NCI-H2029 treated with DMSO at 0.1 percent for 48 hours (cell line): ENCODE measurements around the gene LCAT.
"Not testable (repeated sequence)": the region's sequence is repeated elsewhere in the genome, so short reads cannot be mapped to it uniquely, and the experiment has no call there.

Experiments used
- DNase-seq: peaks from one replicate; lab custom pipeline; 2025; lab: John Stamatoyannopoulos, UW

LCAT gene

DNA sequence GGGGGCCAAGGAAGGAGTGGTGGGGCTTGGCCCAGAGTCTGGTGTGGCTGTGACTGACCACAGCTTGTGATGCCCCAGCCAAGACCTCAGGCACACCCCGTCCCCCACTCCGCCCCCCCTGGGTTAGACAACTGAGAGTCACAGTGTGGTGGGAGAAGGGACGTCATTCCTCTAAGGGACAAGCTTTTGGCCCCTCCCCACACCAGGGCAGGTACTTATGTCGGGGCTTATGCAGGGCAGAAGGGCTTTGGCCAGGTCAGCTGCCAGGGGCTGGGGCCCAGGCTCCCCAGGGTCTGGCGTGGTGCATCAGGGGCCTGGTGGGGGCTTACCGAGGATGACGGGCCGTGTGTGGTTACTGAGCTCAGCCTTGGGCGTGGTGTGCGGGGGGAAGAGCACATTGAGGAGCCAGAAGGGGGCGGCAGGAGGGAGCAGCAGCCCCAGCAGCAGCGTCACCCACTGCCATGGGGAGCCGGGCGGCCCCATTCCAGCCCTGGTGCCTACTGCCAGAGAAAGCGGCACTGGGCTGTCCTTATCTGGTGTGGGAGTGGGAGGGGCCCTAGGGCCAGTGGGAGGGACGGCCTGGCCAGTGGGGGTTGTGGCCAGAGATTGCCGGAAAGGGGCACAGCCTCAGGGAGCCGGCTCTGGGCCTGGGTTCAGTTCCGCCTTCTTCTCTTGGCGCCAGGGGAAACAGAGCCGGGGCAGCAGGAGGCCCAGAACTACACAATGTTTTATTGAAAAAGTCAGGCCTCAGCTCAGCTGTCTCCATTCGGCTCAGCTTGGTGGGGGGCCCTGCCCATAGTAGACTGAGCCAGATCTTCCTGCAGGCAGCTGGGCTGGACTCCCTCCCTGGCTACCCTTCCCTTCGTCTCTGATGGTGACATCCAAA lies at the start of gene LCAT:
Gene LCAT (minus strand): TSS at position 502 of the 886 bp plus-strand sequence. CDS start 19 bp downstream, at position 483.
- no peak for DNase-seq

DNA sequence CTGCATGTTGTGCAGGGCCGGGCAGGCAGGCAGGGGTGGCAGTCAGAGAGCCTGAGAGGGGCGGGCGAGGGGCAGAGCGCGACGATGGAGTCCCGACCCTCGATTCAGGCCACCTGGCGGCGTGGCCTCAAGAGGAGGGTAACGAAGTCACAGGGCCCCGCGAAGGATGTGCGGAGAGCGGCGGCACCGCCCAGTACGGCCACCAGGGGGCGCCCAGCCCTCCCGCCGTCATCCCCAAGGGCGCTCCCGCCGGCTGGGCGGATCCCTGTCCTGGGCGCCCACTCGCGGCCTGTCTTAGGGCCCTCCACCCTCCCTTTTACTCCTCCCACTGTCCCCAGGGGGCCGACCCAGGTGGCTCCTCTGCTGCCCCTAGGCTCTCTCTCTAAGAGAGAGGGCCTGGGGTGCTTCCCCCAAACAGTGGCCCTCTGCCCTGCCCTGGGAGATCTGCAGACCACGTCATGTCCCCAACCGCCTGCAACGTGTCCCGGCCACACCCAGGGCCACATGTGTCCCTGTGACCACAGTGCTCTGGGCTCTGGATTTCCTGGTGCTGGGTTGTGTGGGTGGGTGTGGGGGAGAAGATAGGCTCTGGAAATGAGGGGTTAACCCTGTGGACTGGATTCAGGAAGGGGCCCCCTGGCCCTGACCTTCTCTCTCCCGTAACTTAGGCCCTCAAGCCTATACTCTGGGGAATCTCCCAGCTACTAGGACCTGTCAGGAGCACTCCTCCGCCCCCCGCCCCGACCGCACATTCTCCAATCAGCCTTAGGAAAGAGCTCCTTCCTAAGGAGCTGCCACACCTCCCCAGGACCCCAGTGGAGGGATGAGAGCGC lies 49.5 kb upstream of the LCAT start:
- DNase-seq, result no peak

GRCh38 chr16:67992661-67993206 lies 48.8 kb upstream of the LCAT start:
- no peak for DNase-seq

- DNase-seq, result no peak
Observed at GRCh38 chr16:67990018-67990386, 46.1 kb upstream of the LCAT start.

DNA sequence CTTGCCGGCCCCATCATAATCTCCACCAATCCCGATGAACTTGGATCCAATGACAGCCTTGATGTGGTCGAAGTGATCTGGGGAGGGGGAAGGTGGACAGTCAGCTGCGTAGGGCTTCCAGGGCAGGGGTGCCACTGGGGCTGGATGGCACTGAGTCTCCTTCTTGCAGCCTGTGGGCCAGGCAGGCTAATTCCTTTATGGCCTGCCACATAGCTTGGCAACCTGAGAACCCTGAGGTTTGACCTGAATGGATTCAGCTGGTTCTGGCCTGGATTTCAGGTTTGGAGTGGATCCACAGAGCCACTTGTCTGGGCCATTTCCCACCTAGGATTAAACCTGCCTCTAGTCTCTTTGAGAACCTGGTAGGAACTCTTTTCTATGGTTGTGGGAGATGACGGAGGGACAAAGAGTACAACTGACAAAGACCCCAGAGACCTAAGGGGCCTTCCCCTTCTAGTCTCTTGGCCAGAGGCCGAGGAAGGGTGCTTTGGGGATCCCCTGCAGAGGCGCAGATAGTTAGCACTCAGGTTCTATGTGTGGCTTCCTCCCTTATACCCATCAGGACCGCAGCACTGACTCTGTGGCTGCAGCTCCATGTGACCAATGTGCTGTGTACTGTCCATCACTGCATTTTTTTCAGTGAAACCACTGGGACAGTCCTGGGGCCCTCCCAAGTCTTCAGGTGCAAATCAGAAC lies 45.5 kb upstream of the LCAT start:
- no peak for DNase-seq

GRCh38 chr16:67988675-67989074 lies 44.8 kb upstream of the LCAT start:
- DNase-seq, result no peak

DNA sequence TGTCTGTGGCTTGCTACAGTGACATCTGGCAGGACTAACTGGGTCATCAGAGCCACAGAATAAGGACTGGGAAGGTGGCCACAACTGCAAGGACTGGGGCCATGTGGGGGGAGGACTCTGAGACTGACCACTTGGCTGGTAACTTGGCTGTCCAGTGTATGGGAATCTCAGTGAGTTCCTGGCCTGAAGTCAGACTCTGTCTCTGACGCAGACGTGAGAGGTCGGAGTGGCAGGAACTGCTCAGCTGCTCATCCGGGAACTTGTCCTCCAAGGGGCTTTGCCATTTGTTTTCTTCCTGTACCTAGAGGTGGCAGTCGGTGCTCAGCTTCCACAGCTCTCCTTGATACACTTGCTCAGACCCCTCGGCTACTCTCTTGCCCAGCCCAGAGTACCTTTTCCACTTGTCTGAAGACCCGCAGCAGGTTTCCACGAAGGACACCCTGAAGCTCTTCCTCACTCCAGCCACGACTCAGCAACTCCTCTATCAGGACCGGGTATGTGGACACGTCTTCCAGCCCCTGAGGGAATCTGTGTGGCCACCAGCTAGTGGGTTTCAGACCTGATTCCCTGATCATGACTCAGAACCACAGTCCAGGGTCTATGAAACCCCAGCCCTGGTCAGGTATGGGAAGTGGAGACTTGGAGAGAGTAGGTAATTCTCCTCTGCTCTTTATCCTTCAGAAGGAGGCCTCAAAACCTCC lies 43.7 kb upstream of the LCAT start:
- no peak for DNase-seq

- DNase-seq, result no peak
Observed at GRCh38 chr16:67986949-67987348, 43.0 kb upstream of the LCAT start.

GRCh38 chr16:67982011-67982696 lies 38.2 kb upstream of the LCAT start:
- no peak for DNase-seq

- no peak for DNase-seq
Observed at GRCh38 chr16:67979955-67980678, 36.2 kb upstream of the LCAT start, which contains the start of gene DPEP3. Gene DPEP3 (minus strand): TSS chr16:67980499. CDS start chr16:67980380, 119 bp downstream.

DNA sequence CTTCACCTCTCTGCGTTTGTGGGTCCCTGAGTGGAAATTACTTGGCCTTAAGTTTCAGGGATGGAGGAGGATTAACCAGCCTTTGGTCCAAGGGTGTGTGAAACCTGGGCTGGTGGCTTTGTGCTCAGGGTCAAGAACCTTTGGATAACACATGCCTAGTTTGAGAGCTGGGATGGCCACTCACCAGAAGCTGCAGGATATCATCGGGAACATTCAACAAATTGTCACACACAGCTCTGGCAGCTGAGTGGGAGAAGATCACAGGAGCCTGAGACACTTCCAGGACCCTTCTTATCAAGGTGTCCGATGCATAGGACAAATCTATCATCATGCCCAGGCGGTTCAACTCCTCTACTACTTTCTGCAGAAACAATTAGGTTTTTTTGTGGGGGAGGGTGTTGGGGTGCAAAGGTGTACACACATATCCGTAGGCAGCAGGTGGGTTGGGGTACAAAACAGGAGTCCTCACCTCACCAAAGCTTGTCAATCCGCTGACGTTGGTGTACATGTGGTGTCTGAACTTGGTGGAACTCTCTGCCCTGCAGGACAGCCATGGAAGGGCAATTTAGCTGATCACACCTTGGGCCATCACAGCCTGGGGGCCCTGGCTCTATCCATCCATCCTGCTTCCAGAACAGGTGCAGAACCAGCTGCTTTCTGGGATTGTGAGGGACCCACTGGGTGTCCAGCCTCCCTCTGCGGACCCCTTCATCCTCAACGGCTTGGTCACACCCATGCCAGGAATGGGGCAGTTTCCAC lies 33.7 kb upstream of the LCAT start:
- no peak for DNase-seq

GRCh38 chr16:67977005-67977404 lies 33.1 kb upstream of the LCAT start:
- DNase-seq, result no peak

DNA sequence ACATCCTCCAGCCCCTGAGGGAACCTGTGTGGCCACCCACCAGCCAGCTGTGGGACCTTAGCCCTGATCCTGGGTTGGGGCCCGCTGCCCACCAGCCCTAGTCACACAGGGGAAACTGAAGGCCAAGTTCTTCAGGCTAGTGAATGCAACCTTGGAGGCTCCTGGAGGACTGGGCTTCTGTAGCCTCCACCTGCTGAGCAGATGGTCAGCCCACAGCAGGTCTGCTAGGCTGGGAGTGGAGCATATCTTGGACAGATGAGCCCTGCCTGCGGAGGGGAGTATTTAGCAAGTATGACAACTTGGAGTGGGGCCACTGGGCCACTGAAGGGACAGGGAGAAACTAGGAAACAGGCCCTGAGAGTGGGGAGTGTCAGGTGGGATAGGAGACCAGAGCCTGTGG lies 32.3 kb upstream of the LCAT start:
- DNase-seq, result no peak

DNA sequence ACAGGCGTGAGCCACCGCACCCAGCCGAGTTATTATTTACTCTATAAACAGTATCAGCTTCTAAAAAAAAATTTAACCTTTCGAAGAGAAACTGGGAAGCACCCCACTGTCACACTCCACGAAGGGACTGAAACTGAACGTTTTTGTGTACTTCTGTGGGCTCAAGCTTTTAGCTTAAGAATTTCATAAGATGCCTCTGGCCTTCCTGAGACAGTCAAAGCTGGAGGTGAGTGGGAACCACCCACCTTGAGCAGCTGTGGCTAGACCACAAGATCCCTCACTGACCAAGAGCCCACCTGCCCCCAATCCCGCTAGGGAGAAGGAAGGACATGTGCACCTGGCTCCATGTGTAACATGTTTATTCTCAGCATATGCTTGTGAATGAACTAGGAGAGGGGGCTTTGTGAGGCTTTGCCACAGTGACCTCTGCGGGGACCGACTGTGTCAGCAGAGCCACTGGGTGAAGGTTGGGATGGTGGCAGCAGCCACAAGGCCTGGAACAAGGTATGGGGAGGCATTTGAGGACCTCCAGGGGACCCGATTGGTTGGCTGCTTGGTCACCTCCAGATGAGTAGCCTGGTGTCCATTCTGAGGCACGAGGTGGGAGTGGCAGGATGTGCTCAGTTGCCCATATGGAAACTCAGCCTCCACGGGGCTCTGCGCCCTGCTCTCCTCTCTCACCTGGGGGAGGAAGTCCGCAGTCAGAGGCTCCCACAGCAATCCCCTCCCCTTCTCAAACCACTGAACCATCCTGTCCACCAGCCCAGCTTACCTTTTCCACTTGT lies 31.6 kb upstream of the LCAT start:
- DNase-seq, result no peak

DNA sequence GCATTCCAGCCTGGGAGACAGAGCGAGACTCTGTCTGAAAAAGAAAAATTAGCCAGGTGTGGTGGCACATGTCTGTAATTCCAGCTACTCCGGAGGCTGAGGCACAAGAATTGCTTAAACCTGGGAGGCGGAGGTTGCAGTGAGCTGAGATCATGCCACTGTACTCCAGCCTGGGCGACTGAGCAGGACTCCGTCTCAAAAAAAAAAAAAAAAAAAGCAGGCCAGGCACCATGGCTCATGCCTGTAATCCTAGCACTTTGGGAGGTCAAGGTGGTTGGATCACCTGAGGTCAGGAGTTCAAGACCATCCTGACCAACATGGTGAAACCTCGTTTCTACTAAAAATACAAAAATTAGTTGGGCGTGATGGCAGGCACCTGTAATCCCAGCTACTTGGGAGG lies 28.4 kb upstream of the LCAT start:
- not testable (repeated sequence) for DNase-seq

DNA sequence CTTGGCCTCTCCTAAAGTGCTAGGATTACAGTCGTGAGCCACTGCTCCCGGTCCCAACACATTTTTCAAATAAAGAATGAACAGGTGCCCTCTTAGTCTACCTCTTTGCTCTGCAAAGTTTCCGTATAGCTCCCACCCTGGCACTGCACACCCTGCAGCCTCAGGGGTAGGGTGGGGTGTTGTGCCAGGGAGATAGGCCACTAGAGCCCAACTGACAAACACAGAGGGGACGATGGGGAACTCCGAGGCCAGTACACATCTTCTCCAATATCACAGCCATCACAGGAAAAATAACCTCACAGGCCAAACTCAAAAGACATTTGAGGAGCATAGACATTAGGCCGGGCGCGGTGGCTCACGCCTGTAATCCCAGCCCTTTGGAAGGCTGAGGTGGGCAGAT lies 27.2 kb upstream of the LCAT start:
- no peak for DNase-seq

- no peak for DNase-seq
Observed at GRCh38 chr16:67969254-67970039, 25.5 kb upstream of the LCAT start.
